IPS-NIHi7 (cell line): ENCODE data around the gene TMEM132A.
"Not testable (repeated sequence)": the region's sequence is repeated elsewhere in the genome, so short reads cannot be mapped to it uniquely, and the experiment has no call there.

Experiments
- DNase-seq: peaks from one replicate; pipeline ENCODE4 v3.0.0; 2012; ENCODE audit warnings: mixed read lengths; ENCODE audit errors: extremely low spot score

The TMEM132A gene

GRCh38 chr11:60954421-60954820 lies 30.2 kb downstream of the TMEM132A start:
- DNase-seq = no peak

DNA sequence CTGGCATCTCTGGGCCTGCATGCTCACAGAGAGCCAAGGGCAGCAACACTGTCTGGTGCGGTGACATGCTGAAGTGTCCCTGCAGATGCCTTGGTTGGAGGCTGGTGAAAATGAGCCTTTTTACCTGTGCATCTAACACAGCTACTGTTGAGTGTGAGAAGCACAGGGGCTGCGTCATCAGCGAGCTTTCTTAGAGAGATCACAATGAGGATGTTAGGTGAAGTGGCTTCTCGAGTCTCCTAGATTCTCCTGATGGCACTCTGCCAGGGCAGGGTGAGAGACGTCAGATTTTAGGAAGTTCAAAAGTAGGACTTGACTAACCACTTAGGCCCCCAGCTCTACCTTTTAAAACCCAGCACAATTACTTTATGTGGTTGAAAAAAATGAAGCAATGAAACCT lies 31.3 kb downstream of the TMEM132A start:
- no peak for DNase-seq

DNA sequence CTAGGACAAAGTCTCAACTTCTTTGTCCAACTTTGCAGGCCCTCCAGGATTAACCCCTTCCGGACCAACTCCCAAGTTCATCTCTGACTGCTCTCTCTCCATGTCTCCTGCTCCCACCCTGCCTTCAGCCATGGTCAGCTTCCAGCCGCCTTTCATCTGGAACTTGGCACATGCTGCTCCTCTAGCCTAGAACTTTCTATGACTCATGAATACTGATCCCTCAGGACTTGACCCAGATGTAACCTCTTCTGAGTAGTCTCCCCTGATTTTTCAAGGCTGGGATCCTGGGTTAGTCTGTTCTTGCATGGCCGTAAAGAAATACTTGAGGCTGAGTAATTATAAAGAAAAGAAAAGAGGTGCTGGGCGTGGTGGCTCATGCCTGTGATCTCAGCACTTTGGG lies 32.9 kb downstream of the TMEM132A start:
- no peak for DNase-seq

DNA sequence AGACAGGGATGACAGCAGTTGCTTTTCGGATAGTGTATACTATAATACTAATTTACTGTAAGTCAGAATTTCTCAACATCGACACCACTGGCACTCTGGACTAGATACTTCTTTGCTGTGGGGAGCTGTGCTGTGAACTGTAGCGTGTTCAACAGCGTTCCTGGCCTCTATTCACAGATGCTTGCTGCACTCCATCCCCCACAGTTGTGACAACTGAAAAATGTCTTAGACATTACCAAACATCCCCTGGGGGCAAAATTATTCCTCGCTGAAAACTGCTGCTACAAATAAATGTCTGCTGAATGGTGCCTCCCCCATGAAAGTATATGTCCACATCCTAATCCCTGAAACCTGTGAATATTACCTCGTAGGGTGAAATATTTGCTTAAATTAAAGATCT lies 35.2 kb downstream of the TMEM132A start:
- no peak for DNase-seq

DNA sequence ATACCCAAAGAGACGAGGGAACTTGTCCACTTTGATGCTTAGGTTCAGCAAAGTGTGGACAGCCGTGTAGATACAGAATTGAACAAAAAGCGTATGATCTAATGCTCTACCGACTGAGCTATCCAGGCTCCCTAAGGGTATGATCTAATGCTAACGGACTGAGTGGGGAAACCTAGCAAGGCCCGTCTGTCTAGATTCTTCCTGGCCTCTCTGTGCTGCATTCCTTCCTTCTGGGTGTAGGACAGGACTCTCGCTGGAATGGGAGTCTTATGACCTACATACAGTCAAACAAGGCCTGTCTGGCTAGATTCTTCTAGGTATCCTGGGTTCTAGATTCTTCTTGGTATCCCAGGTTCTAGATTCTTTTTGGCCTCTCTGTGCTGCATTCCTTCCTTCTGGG lies 36.1 kb downstream of the TMEM132A start:
- DNase-seq = no peak

DNA sequence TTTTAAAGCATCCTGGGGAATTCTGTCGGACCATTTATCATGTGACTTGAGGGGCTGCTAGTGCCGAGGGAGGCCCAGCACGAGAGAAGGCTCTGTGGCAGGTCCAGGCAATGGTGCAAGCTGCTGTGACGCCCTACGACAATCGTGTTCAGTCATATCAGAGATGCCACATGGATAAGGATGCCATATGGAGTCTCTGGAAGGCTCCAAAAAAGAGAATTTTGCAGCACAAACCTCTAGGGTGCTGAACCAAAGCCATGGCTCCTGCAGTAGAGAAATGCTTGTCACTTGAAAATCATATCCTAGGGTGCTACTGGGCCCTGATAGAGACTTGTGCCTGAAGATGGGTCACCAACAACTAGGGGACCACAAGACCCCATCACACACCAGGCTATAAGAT lies 40.5 kb downstream of the TMEM132A start:
- no peak for DNase-seq

DNA sequence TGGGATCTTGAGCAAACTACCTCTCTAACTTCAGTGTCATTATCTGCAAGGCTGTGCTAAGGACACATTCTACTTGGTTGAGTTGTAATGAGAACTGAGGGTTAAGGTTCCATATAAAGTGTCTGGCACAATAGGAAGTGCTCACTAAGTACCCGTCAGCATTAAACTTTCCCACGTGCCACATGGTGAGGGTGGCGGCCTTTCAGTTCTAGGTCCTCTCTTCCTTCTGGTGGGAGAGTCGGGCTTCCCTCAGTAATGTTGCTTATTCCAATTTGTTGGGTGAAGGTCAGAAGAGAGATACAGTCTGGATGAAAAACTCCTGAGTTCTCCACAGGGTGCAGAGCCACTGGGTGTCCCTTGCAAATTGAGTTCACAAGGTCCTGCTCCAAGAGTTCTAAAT lies 42.6 kb downstream of the TMEM132A start:
- no peak for DNase-seq

DNA sequence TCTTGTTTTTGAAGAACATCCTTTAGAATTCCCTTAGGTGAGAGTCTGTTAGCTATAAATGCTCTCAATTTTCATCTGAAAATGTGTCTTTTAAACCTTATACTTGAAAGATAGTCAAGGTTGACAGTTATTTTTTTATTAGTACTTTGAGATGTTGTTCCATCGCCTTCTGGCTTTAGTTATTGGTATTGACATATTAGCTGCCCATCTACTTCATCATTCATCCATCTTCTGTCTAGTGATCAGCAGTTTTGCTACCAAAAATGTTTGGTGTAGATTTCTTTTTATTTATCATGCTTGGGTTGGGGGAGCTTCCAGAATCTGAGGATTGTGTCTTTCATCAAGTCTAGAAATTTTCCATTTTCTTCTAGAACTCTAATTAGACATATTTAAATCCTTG lies 44.0 kb downstream of the TMEM132A start:
- no peak for DNase-seq

DNA sequence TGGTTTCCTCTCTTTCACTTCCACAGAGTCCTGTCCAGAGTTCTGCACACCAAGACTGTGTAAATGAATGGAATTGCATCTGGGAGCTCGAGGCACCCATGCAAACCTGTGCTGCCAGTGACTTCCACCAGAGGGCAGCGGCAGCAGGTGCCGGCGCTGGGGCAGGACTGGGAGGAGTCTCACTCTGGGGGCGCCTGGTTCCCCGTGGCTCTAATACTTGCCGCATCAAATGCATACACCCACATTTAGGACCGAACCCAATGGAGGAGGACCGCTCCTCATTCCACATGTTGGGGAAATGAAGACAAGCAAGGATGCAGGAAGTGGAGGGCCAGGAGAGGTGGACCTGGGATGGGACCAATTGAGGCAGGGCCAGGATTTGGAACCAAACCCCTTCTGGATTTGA lies 46.1 kb downstream of the TMEM132A start:
- peak; percentile 81 for DNase-seq

DNA sequence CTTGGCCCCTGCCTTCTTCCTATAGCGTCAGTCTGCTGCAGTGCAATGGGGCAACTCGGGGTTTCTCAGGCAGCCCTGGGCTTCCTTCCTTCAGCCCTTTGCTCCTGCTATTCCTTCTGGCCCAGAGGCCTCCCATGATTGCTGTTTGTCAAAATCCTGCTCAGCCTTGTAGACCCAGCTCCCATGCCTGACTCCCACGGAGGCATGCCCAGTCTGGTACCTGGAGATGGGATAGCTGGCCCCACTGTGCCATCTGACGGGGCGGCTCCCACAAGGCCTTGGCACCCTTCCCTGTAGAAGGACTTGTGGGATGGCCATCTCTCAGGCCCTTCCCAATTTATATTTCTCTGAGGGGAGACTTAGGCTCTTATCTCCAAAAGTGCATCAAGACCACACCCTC lies 46.6 kb downstream of the TMEM132A start:
- no peak for DNase-seq

DNA sequence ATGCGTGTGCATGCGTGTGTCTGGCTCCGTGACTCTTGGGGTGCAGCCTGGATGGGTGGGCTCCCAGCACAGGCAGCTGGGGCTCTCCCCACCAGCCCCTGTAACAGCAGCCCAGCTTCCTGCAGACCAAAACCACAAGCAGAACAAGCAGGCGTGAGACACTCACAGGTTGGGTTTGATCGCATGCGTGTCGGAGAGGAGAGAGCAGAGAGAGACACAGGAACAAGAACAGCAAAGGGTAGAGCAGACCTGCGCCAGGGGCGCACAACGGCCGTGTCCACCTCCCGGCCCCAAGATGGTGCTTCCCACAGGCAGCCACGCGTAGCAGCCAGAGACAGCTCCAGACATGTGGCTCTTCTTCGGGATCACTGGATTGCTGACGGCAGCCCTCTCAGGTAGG lies 47.3 kb downstream of the TMEM132A start, which contains the start of gene CD6:
Gene CD6, plus strand, starts transcription at position 161 of the 400 bp plus-strand sequence. Its CDS starts 186 bp downstream, at position 347.
- no peak for DNase-seq

GRCh38 chr11:60972182-60973030 lies 48.1 kb downstream of the TMEM132A start:
- DNase-seq = no peak

- no peak for DNase-seq
Measured at GRCh38 chr11:60973699-60974098, 49.4 kb downstream of the TMEM132A start.

DNA sequence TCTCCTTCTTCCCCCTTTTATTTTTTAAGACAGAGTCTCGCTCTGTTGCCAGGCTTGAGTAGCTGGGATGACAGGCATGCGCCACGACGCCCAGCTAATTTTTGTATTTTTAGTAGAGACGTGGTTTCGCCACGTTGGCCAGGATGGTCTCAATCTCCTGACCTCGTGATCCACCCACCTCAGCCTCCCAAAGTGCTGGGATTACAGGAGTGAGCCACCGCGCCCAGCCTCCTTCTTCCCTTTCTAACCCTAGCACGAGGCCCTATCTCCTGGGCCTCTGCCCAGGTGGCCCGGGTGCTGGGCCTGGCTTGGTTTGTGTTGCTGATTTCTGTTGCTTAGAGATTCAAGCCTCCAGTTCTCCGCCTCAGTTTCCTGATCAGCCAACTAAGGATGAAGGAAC lies 50.1 kb downstream of the TMEM132A start:
- not testable (repeated sequence) for DNase-seq

- DNase-seq = no peak
Measured at GRCh38 chr11:60974726-60975125, 50.5 kb downstream of the TMEM132A start.

DNA sequence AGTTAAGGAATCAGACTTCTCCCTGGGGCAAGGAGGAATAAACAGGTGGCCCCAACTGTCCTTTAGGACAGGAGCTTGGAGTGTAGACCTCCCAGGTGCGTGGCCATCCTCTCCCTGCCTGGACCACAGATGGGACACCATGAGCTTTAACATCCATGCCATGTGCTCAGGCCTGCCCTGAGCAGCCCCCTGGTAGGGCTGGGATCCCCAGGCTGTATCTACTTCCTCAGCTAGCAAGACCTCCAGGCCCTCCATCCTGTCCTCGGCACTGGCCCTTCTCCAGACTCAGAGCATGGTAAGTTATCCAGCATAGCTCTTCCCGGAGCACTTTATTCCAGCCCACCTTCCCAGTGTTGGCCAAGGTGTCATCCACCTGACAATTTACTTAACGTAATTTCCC lies 53.0 kb downstream of the TMEM132A start:
- DNase-seq = no peak

DNA sequence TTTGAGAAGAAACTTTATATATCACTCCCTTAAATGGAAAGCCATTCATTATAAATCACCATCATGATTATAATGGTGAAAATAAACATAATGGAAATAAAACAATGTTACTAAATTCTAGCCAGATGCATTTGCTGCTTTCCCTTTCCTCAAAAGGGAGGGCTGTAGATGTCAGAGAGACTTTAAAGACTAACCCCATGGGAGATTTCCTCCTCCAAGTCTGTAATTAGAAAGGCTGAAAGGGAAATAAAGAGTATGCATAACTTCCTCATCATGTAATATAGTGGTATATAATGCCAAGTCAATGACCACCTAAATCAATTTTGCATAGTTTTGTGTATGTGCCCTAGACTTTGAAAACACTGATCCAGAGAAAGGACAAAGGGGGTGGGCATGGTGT lies 53.6 kb downstream of the TMEM132A start:
- DNase-seq = no peak

DNA sequence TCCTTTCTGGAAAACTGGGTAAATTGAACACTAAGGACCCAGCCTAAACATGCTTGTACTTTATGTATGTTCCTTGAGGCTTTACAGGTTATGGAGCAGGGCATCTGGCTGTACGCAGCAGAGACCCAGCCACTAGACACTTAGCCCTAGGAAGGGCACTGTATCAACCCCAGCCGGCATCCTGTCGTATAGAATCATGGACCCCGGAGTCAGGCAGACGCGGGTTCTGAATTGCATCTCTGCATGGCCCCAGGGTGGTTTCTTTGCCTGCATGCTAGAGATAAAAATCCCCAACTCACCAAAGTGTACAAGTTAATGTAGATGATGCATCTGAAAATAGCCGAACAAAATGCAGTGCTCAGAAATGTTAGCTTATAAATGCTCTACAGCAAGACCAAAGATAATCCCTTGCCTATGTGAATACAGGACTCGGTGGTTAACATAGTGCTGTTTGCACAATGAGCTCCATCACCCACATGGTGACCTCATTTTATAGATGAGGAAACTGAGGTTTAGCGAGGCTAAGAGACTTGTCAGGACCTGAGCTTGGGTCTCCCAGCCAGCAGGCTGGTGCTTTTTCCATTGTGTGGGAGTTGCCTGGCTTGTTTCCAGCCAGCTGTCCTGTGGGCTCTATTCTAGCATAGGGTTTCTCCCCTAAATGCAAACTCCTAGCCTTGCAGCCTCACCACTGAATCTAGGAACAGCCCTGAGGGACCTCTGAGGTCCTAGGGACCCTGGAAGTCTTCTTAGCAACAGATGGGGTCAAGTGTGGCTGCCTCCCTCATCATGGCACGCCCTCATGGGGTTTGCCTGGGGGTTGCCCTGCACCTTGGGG lies 54.5 kb downstream of the TMEM132A start:
- no peak for DNase-seq

DNA sequence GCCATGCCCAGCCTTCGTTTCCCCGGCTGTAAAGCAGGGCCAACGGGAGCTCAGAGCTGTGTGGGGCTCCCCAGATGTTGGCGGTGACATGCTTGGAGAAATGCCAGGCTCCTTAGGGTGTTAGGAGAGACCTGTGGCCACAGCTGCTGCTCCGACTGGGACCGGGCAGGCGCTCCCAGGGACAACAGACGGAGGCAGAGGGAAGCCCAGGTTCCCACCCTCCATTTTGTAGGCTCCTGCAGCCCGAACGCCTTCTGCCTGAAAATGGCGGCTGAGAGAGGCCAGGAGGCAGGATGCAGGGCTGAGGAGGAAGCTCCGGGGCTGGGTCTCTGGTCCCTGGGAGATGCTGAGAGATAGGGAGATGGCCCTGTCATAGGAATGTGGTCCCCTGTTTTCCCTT lies 57.3 kb downstream of the TMEM132A start:
- no peak for DNase-seq

GRCh38 chr11:60982184-60982583 lies 57.9 kb downstream of the TMEM132A start:
- DNase-seq = no peak

DNA sequence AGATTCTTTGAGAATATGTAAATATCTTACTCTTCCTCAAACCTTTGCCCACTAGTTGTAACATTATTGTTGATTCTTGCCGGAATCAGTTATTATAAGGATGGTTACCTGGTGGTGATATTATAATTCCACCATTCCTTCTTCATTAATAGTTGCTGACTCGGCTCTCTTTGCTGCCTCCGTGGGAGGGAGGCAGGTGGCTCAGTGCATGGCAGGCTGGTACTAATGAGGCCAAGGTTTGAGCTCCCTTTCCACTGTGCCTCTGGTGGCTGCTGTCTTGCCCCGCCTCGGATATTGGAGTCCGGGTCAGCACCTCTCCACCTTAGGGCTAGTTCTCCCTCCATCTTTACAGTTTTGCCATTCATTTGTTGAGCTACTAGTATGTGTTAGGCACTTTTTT lies 59.9 kb downstream of the TMEM132A start:
- no peak for DNase-seq

GRCh38 chr11:60984636-60985035 lies 60.4 kb downstream of the TMEM132A start:
- peak; percentile 42 for DNase-seq

DNA sequence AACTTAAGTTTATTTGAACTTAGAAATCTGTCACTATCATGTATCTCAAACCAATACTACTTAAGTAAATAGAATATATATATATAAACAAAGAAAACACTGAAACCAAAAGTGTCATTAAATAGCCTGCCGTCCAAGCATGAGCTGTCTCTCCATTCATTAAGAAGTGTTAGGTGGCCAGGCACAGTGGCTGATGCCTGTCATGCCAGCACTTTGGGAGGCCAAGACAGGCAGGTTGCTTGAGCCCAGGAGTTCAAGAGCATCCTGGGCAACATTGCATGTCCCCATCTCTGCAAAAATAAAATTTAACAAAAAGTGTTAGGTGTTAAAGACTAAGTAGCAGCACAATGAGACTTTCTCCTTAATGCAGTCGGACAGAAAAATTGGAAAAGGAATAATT lies 61.2 kb downstream of the TMEM132A start:
- DNase-seq = no peak
